HepG2 (cell line): ENCODE data around the gene TEKTIP1. TPM values are rescaled to one million over a fixed set of nuclear protein-coding genes. Genes with fewer than 3 reads are reported as not detected.
"Not testable (repeated sequence)": the region's sequence is repeated elsewhere in the genome, so short reads cannot be mapped to it uniquely, and the experiment has no call there.

Source experiments
- ATAC-seq: fragments of 200-7000 bp; cut with Tn5 transposase; 3 replicates; pipeline ENCODE4 v1.9.1; 2020; ENCODE audit warnings: mild to moderate bottlenecking, moderate library complexity
- BruUV-seq: library from RNA; stranded (reverse); fragments of 400-500 nt; replicated peaks from 2 replicates; lab custom pipeline; 2021; lab: Mats Ljungman, UMichigan
- CTCF ChIA-PET: fragments of 300-600 bp; formaldehyde crosslinking; extraction: SDS; loops from one replicate; lab custom pipeline; 2021; ENCODE audit warnings: low total read pairs, inconsistent platforms, low intra/inter-chr PET ratio; lab: Yijun Ruan, JAX
- POLR2A ChIA-PET: fragments of 350-600 bp; sonication (Branson Sonifier 250); formaldehyde crosslinking; loops from one replicate; lab custom pipeline; 2020; ENCODE audit warnings: antibody characterized with exemption, inconsistent platforms; lab: Yijun Ruan, JAX
- DNase-seq: peaks from one replicate; pipeline ENCODE4 v3.0.0-alpha.2; 2015; ENCODE audit warnings: low spot score
- FAIRE-seq: peaks from 3 replicates; lab custom pipeline; 2011; peaks lifted over from hg19 to GRCh38; lab: Jason Lieb, UNC
- H2AFZ ChIP-seq: one replicate; pipeline ENCODE4 v1.6.1; 2011; ENCODE audit warnings: low read length, inconsistent platforms
- H3K27ac ChIP-seq: fragments of 300-600 bp; 3 replicates; pipeline ENCODE4 v1.8.0; 2011; ENCODE audit warnings: mixed run types, mild to moderate bottlenecking, mixed read lengths, low read length, inconsistent platforms; ENCODE audit not compliant: insufficient read depth; ENCODE audit errors: extremely low read length
- H3K27me3 ChIP-seq, 2 experiments: fragments of 200-600 bp in 1 of 2; 2 replicates in 1 of 2; 3 replicates in 1 of 2; pipeline versions ENCODE4 v1.6.0 to v1.8.0; 2011; ENCODE audit warnings: low read length in 2 of 2, mild to moderate bottlenecking in 2 of 2, moderate library complexity in 2 of 2, inconsistent platforms in 1 of 2; ENCODE audit not compliant: insufficient read depth in 2 of 2, control insufficient read depth in 1 of 2
- H3K36me3 ChIP-seq, 2 experiments: fragments of 200-600 bp in 1 of 2; replicated peaks in 1 of 2; 2 replicates in 1 of 2; 3 replicates in 1 of 2; pipeline versions ENCODE4 v1.5.1 to v1.8.0; 2011; ENCODE audit warnings: low read length in 2 of 2, inconsistent platforms in 1 of 2; ENCODE audit not compliant: insufficient read depth in 2 of 2, control insufficient read depth in 1 of 2
- H3K4me1 ChIP-seq: 2 replicates; pipeline ENCODE4 v1.5.1; 2012; ENCODE audit warnings: low read length, inconsistent platforms; ENCODE audit not compliant: insufficient read depth
- H3K4me2 ChIP-seq: 2 replicates; pipeline ENCODE4 v1.6.0; 2011; ENCODE audit warnings: low read depth, low read length, inconsistent platforms
- H3K4me3 ChIP-seq, 3 experiments: fragments of 200-600 bp in 1 of 3; sonication (generic), shearing (Covaris generic) in 1 of 3; replicated peaks in 1 of 3; 2 replicates each; pipeline ENCODE4 v1.5.1; 2011 to 2016; ENCODE audit warnings: low read length in 3 of 3, inconsistent platforms in 2 of 3, low read depth in 2 of 3, mild to moderate bottlenecking in 2 of 3, control low read depth in 1 of 3, mixed read lengths in 1 of 3; ENCODE audit not compliant: insufficient read depth in 1 of 3
- H3K79me2 ChIP-seq: one replicate; pipeline ENCODE4 v1.6.1; 2011; ENCODE audit warnings: low read length, inconsistent platforms; ENCODE audit not compliant: insufficient read depth
- H3K9ac ChIP-seq: 2 replicates; pipeline ENCODE4 v1.6.0; 2011; ENCODE audit warnings: mild to moderate bottlenecking, low read depth, low read length, inconsistent platforms; ENCODE audit not compliant: insufficient read depth
- H3K9me3 ChIP-seq: 2 replicates; pipeline ENCODE4 v1.5.1; 2012; ENCODE audit warnings: mild to moderate bottlenecking, low read length
- H4K20me1 ChIP-seq: 2 replicates; pipeline ENCODE4 v1.6.0; 2011; ENCODE audit warnings: inconsistent platforms, mild to moderate bottlenecking, low read length, moderate library complexity; ENCODE audit not compliant: insufficient read depth
- JUN ChIP-seq: sonication (generic); formaldehyde crosslinking; IDR thresholded peaks from 2 replicates; pipeline ENCODE4 v1.4.0; 2020; ENCODE audit warnings: mild to moderate bottlenecking, missing genetic modification reagents
- MAZ ChIP-seq, 2 experiments: sonication (generic) in 1 of 2; formaldehyde crosslinking in 1 of 2; IDR thresholded peaks; 2 replicates each; pipeline versions ENCODE4 v1.5.0 to v1.6.1; 2012 to 2020; ENCODE audit warnings: low read depth in 2 of 2, mild to moderate bottlenecking in 2 of 2, borderline replicate concordance in 1 of 2, improper control_type of control experiment in 1 of 2, low read length in 1 of 2, missing genetic modification reagents in 1 of 2, moderate library complexity in 1 of 2
- SNRNP70 ChIP-seq: fragments of 200-400 bp; formaldehyde crosslinking; IDR thresholded peaks from 2 replicates; pipeline ENCODE4 v1.6.1; 2017; ENCODE audit warnings: mild to moderate bottlenecking, low read depth, low read length, moderate library complexity
- ZNF274 ChIP-seq: sonication (generic); formaldehyde crosslinking; IDR thresholded peaks from 2 replicates; pipeline ENCODE4 v1.5.1; 2020; ENCODE audit warnings: mild to moderate bottlenecking, missing genetic modification reagents
- ZNF839 ChIP-seq: sonication (generic); formaldehyde crosslinking; IDR thresholded peaks from 2 replicates; pipeline ENCODE4 v1.4.0; 2020; ENCODE audit warnings: missing genetic modification reagents, mild to moderate bottlenecking, borderline replicate concordance
- WGBS: methylation state at CpG from one replicate; pipeline ENCODE4 v1.1.6; 2017; ENCODE audit warnings: low lambda C conversion rate; 5-methylcytosine and 5-hydroxymethylcytosine counted together
- in situ Hi-C: cut with HindIII; loops from 2 replicates; pipeline ENCODE4 v1.10.0; 2017; ENCODE audit warnings: low pct_unique_long_range_greater_than_20kb; ENCODE audit not compliant: extremely low pct_ligation_motif_present
- intact Hi-C: fragments of 100-400 bp; cut with micrococcal nuclease; formaldehyde crosslinking; loops from one replicate; pipeline ENCODE4 v1.10.0; 2022; ENCODE audit not compliant: unreplicated experiment
- polyA plus RNA-seq, 8 experiments: library from polyadenylated mRNA; depleted of rRNA in 3 of 8; stranded (reverse) in 7 of 8; unstranded in 1 of 8; fragments of >200 nt; fragmentation: Illumina TruSeq in 4 of 8; extraction: Trizol in 4 of 8; gene quantifications; 2 replicates each; pipeline versions ENCODE4 v1.2.1 to v1.2.3, GENCODE V29; 2011 to 2016; ENCODE audit warnings: low read depth in 4 of 8, missing spikeins in 1 of 8, mixed read lengths in 1 of 8; ENCODE audit not compliant: insufficient read depth in 1 of 8
- total RNA-seq, 5 experiments: library from RNA; depleted of rRNA; stranded (reverse); fragments of >200 nt; fragmentation: Illumina TruSeq; extraction: Trizol; gene quantifications; 2 replicates each; pipeline ENCODE4 v1.2.3, GENCODE V29; 2016; ENCODE audit warnings: low read depth in 1 of 5

The TEKTIP1 gene
- total and polyA plus RNA-seq, 2 of the 13 experiments (the other 11 are each of a cell fraction or from before 2014, with no cell fraction given): not detected

DNA sequence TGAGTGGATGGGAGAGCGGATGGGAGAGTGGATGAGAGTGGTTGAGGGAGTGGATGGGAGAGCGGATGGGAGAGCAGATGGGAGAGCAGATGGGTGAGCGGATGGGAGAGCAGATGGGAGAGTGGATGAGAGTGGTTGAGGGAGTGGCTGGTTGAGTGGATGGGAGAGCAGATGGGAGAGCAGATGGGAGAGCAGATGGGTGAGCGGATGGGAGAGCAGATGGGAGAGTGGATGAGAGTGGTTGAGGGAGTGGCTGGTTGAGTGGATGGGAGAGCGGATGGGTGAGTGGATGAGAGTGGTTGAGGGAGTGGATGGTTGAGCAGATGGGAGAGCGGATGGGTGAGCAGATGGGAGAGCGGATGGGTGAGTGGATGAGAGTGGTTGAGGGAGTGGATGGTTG lies 9.7 kb upstream of the TEKTIP1 start:
- peaks cover 26 to 39% of the 10 kb centered on the region in 2 experiments for H3K36me3 ChIP-seq
- BruUV-seq, POLR2A ChIA-PET, in situ Hi-C loops, H3K4me1 ChIP-seq, H3K9ac ChIP-seq, FAIRE-seq, DNase-seq, H3K79me2 ChIP-seq, H3K27me3 ChIP-seq, ATAC-seq, H3K4me2 ChIP-seq, H4K20me1 ChIP-seq, H2AFZ ChIP-seq, H3K9me3 ChIP-seq, H3K27ac ChIP-seq, H3K4me3 ChIP-seq, CTCF ChIA-PET, intact Hi-C loops: not testable (repeated sequence)
- 97% methylated on average over 7 of the region's 7 CpGs for WGBS

GRCh38 chr19:3530389-3530788 lies 8.6 kb upstream of the TEKTIP1 start:
- Histone ChIP-seq H3K36me3 (peaks cover 23 to 36% of the 10 kb centered on the region in 2 experiments), H3K27me3 (no peaks in the 10 kb centered on the region), H4K20me1 (no peaks in the 10 kb centered on the region), H3K4me3 (no peak overlapping the region), H3K4me2 (no peak overlapping the region), H3K9ac (no peak overlapping the region), H3K9me3 (no peaks in the 10 kb centered on the region), H2AFZ (no peak overlapping the region), H3K27ac (no peak overlapping the region), H3K79me2 (no peaks in the 10 kb centered on the region), H3K4me1 (no peaks in the 10 kb centered on the region)
- in situ Hi-C loops: no loop called here
- BruUV-seq: no TSS peak
- intact Hi-C loops: no loop called here
- no peak for ATAC-seq
- FAIRE-seq: no peak
- POLR2A ChIA-PET: no interaction called here
- DNase-seq: no peak
- WGBS: 98% methylated on average over 12 of the region's 12 CpGs
- CTCF ChIA-PET: no interaction called here
- no peak for TF ChIP-seq MAZ (IDR thresholded peaks at IDR 0.05; ENCODE audit: borderline replicate concordance, low read depth, low read length)
- TF ChIP-seq MAZ (CRISPR knock-in tag; IDR thresholded peaks at IDR 0.05; ENCODE audit: low read depth): no peak
- TF ChIP-seq JUN (CRISPR knock-in tag): no peak
- no peak for TF ChIP-seq ZNF839 (CRISPR knock-in tag)
- TF ChIP-seq ZNF274 (CRISPR knock-in tag): no peak
- TF ChIP-seq SNRNP70: no peak
